HG02642 (cell line): ENCODE data around the gene CYBC1.
"Not testable (repeated sequence)": the region's sequence is repeated elsewhere in the genome, so short reads cannot be mapped to it uniquely, and the experiment has no call there.

Experiments
- ATAC-seq: cut with Tn5 transposase; IDR thresholded peaks from one replicate; pipeline ENCODE4 v1.9.1; 2021; ENCODE audit warnings: mild to moderate bottlenecking; ENCODE audit not compliant: unreplicated experiment, poor library complexity

CYBC1 gene

GRCh38 chr17:82480318-82480717 is 29.8 kb upstream of the CYBC1 start:
- ATAC-seq = no peak

DNA sequence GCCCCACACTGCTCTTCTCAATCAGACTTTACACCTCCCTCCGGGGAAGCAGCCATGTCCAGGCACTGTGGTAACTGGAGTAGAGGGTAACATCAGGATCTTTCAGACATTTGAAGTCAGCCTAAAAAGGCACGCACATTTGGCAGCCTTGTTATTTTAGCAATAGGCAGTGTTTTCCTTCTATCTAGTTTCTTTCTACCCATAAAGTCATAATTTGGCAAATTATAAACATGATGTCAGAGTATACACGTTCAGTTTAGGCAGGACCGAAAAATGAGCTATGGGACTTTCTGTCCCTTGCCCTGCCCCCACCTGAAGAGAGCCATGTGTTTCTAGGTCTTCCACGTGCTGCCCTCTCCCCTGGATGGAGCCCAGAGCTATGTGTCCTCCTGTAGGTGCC is 29.1 kb upstream of the CYBC1 start:
- no peak for ATAC-seq

- ATAC-seq = no peak
Measured at GRCh38 chr17:82477934-82478333, 27.4 kb upstream of the CYBC1 start.

DNA sequence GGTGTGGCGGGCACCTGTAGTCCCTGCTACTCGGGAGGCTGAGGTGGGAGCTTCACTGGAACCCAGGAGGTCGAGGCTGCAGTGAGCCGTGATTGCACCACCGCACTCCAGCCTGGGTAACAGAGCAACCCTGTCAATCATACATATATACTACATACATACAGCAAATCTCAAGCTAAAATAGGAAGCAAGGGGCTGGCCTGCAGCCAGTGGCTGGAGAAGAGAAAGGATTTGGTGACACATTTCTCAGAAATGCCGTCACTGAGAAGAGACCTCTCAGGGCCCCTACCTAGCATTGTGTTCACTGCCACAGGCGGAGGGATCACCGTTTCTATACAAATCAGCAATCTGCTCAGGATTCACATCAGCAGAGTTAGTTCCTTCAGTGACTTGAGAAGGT is 24.9 kb upstream of the CYBC1 start:
- no peak for ATAC-seq

DNA sequence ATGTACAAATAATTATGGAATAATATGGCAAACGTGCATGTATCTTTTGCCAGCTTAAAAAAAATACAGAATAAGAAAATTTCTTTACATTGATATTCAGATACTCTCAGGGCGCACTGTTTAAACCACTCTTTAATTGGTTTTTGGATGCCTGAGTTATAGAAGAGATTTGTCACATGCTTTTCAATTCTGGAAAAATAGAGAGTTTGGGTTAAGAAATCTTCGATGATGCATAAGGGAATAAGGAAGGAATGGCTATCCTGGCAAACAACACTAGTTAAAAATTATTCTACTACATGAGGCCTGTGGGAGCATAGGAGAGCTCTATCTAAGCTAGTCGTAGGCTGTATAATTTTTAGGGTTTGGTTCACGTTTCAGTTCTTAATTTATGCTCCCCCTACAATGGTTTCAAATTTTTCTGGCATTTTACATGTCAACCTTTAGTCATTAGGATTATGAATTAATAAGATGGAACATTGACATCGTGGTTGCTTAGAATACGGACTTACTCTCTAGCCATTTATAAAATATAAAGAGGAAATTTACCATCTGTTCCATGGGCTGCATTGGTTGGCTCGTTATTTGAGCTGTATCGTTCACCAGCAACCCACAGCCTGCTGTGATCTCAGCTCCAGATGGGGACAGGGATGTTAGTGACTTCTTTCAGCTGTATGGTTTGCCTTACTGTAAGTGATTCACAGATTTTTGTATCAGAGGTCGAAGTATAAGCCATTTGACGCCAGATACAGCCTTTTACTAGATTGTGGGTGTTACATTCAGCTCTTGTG is 23.9 kb upstream of the CYBC1 start:
- no peak for ATAC-seq

DNA sequence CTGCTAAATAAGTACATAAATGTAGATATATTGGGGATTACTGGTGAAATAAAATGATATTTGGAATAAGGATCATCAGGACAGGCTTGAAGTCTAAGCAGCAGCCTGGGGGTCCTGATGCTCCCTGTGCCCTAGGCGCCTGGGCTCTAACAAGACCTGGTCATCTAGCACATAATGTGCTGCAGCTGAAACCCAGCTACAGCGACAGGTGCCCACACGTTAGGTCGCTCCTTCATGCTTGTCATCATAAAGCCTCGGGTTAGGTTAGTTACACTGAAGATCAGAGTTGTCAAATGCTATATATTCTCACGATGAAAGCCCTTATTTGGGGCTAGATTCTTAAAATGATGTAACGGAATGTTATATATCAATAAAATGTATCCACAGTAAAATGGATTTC is 19.5 kb upstream of the CYBC1 start:
- ATAC-seq = no peak

DNA sequence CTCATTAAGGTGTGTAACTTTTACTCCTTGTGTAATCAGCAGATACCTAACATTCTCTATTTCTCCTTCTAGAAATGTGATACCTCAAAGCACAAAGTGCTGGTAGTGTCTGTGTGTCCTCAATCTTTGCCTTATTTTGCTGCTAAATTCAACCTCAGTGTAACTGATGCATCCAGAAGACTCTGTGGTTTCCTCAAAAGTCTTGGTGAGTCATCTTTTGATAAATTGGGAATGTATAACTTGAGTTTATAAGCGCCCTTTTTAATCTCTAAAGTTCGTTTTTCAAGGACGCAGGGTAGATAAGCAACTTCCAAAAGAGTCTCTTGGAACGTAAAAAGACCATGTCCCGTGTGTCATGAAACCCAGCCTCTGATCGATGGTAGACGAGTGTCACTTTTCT is 18.1 kb upstream of the CYBC1 start:
- ATAC-seq = no peak

DNA sequence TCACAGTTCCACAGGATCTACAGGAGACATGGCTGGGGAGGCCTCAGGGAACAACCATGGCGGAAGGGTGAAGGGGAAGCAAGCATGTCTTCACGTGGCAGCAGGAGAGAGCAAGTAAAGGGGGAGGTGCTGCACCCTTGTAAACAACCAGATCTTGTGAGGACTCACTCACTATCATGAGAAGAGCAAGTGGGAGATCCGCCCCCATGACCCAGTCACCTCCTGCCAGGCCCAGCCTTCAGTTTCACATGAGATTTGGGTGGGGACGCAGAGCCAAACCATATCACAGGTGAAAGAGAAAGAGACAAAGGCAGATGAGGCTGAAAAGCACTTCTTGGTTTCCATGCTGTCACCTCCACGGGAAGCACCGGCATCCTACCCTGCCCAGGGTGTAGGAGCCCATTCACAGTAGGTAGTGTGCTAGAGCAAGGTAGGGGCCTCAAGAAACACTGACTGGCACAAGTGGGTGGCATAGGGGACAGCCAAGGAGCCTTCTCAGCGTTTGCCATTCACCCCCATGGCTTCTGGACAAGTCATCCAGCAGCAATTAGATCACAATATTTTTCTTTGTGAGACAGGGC is 14.6 kb upstream of the CYBC1 start:
- ATAC-seq = no peak

GRCh38 chr17:82464567-82464929 is 14.0 kb upstream of the CYBC1 start:
- ATAC-seq = no peak

- ATAC-seq = no peak
Measured at GRCh38 chr17:82463925-82464566, 13.5 kb upstream of the CYBC1 start.

DNA sequence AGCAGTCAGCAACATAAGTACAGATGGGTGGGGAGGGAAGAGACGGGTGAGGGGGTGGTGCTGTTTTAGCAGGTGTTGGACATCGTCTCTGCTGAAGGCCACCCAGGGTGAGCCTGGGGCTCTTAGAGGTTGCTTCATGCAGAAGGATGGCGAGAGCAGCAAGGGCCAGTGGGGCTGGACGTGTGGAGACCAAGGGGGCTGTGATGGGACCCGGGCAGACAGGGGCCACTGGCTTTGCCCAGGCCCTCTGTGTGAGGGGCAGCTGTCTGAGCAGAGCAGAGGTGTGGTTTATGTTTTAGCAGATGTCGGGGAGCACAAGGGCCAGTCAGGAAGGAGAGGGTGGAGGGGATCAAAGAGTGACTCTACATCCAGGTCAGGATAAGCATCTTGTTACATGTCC is 12.8 kb upstream of the CYBC1 start:
- no peak for ATAC-seq

DNA sequence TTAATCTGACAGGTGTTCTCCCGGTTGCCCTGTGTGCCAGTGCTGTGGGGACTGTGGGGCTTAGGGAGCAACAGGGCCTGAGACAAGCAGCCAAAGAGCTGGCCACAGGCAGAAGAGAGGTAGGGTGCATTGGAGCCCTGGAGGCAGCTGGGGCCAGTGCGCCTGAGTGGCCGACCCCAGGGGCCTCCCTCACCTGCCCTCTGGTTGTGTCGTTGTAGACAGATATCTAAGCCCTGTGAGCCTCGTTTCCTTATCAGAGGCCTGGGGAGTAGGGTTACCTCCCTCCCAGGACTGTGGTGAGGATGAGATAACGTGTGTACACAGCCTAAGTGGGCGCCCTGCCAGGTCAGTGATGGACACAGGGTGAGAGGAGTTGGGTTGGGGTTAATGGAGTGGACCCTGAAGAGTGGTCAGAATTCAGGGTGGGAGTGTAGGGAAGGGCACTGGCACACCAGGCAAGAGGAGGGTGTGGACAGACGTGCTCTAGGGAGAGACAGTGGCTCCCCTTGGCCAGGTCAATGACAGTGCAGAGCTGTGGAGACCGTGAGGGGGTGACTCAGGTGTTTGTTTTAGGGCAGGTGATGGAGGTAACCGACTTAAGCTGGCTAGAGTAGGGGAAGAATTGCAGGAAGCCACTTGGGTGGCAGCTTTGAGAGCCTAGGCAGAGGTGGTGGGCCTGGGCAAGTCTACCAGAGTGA is 11.4 kb upstream of the CYBC1 start:
- ATAC-seq = no peak

DNA sequence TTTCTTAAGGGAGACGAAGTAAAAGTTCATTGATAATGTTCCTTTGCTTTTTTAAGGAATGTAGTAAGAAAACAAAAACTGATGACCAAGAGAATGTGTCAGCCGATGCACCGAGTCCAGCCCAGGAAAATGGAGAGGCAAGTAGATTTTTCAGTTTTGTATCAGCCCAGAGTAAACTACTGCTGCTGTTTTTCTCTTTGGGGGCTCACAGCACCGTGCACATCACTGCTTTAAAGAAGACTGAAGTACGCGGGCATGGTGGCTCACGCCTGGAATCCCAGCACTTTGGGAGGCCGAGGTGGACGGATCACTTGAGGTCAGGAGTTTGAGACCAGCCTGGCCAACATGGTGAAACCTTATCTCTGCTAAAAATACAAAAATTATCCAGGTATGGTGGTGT is 9.4 kb upstream of the CYBC1 start:
- ATAC-seq = not testable (repeated sequence)

GRCh38 chr17:82458885-82459424 is 8.4 kb upstream of the CYBC1 start:
- ATAC-seq = peak; percentile 1

GRCh38 chr17:82458179-82458884 is 7.8 kb upstream of the CYBC1 start, which contains the start of gene NARF:
Gene NARF, plus strand, starts transcription at chr17:82458741. Its CDS starts 63 bp downstream, at chr17:82458804.
- peak; percentile 93 for ATAC-seq

- no peak for ATAC-seq
Measured at GRCh38 chr17:82457929-82458178, 7.3 kb upstream of the CYBC1 start.

DNA sequence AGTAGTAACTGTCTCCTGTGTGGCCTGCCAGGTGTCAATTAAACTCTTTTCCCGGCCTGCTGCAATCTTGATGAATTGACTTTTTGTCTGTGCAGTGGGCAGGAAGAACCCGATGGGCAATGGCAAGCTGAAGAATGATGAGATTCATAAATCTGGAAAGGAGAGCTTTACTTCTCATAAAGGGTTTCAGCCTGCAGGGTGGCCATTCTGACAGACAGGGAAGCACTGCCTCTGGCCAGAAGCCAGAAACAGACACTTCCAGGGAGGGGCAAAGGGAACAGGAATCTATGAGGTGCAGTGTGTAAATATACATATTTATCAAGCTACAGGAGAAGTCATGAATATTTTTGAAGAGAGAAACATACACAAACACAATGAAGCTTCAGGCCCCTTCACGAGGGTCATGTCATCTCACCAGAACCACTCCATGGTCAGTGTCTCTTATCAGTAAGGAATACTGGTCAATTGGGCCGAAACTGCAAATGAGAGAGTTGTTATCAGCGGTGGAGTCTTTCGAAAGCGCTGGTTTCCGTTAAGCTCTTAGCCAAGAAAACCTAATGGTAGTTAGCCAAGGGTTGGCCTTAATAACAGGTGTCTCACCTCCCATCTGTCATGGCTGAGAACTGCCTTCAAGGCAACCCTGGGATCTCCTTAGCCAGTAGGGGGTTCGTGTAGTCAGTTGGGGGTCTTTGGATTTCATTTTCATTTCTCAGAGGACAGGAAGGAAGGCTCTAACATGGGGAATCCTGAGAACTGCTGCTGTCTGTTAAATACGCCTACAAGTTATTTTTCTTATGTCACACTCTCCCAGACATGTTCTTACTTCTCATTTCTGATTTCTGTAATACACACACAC is 6.7 kb upstream of the CYBC1 start:
- no peak for ATAC-seq

- not testable (repeated sequence) for ATAC-seq
Measured at GRCh38 chr17:82453706-82454105, 3.2 kb upstream of the CYBC1 start.

DNA sequence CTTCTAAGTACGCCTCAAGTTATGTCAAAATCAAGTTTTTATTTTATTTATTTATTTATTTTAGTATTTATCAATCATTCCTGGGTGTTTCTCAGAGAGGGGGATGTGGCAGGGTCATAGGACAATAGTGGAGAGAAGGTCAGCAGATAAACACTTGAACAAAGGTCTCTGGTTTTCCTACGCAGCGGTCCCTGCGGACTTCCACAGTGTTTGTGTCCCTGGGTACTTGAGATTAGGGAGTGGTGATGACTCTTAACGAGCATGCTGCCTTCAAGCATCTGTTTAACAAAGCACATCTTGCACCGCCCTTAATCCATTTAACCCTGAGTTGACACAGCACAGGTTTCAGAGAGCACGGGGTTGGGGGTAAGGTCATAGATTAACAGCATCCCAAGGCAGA is 2.6 kb upstream of the CYBC1 start:
- ATAC-seq = not testable (repeated sequence)

DNA sequence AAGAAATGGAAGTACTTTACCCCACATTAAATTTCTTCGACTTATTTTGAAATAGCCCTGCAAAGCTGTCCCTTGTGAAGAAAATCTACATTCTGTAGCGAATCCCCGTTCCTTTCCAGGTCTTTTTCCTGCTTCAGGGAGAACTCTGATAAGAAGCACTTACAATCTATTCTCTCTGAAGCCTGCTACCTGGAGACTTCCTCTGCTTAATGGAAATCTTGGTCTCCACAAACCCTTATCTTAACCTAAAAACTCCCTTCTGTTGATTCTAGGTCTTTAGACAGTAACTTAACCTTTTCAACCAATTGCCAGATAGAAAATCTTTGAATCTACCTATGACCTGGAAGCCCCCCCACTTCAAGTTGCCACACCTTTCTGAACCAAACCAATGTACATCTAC is 1.6 kb upstream of the CYBC1 start:
- no peak for ATAC-seq
